Fibroblast of mammary gland (primary cell): ENCODE results near the gene LRBA.
"Not testable (repeated sequence)": the region's sequence is repeated elsewhere in the genome, so short reads cannot be mapped to it uniquely, and the experiment has no call there.

Source experiments
- DNase-seq: peaks from one replicate; pipeline ENCODE4 v3.0.0-alpha.2; 2010; ENCODE audit warnings: low read depth
- H3K4me3 ChIP-seq: 2 replicates; pipeline ENCODE4 v1.5.1; 2011; ENCODE audit warnings: low read depth, mild to moderate bottlenecking, low read length, moderate library complexity; ENCODE audit not compliant: control insufficient read depth
- CTCF ChIP-seq: conservative IDR thresholded peaks from 2 replicates; pipeline ENCODE4 v1.5.1; 2011; ENCODE audit warnings: low read depth, low read length, inconsistent platforms; ENCODE audit not compliant: control insufficient read depth, insufficient read depth

The LRBA gene

DNA sequence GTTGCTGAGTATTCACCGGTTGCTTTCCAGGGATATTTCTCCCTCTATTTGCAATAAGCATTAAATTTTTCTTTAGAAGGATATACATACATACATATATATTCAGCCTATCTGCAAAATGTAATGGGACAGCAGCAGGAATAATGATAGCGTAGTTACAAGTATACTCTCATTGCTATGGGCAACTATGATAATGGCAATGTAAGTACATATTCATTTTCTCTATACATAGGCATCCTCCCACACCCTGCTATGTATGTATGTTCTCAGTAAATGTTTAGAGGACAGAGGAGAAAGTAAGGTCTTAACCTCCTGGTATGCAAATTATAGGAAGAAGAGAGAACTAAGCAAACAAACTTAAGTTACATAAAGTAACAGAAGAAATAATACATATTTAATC is 452.8 kb downstream of the LRBA start:
- no peak for DNase-seq
- H3K4me3 ChIP-seq = no peak overlapping the region
- no peak for TF ChIP-seq CTCF

GRCh38 chr4:150561143-150561737 is 453.8 kb downstream of the LRBA start:
- no peak for TF ChIP-seq CTCF
- H3K4me3 ChIP-seq = no peak overlapping the region
- DNase-seq = no peak

DNA sequence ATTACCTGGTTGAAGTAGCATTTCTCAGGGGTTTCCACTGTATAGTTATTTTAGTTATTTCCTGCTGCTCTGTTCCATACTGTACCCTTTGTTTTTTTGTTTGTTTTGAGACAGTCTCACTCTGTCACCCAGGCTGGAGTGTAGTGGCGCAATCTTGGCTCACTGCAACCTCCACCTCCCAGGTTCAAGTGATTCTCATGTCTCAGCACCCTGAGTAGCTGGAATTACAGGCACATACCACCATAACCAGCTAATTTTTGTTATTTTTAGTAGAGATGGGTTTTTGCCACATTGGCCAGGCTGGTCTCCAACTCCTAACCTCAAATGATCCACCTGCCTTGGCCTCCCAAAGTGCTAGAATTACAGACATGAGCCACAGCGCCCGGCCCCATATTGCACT is 457.3 kb downstream of the LRBA start:
- not testable (repeated sequence) for DNase-seq, H3K4me3 ChIP-seq

- TF ChIP-seq CTCF = no peak
- no peak overlapping the region for H3K4me3 ChIP-seq
- DNase-seq = no peak
Observed at GRCh38 chr4:150547154-150547838, 467.8 kb downstream of the LRBA start.

GRCh38 chr4:150546286-150546685 is 468.8 kb downstream of the LRBA start:
- no peak for DNase-seq
- no peak overlapping the region for H3K4me3 ChIP-seq
- TF ChIP-seq CTCF = no peak

GRCh38 chr4:150543042-150543441 is 472.0 kb downstream of the LRBA start:
- TF ChIP-seq CTCF = no peak
- no peak for DNase-seq
- no peak overlapping the region for H3K4me3 ChIP-seq

GRCh38 chr4:150541681-150542080 is 473.4 kb downstream of the LRBA start:
- no peak for DNase-seq
- H3K4me3 ChIP-seq = no peak overlapping the region
- TF ChIP-seq CTCF = no peak
